ENCODE results near the gene ORC6. TPM values are rescaled to one million over a fixed set of nuclear protein-coding genes. Genes with fewer than 3 reads are reported as not detected.

The ORC6 gene
- total and polyA plus RNA-seq, 9 of the 15 experiments (the other 6 are each of a cell fraction or from before 2014, with no cell fraction given): 18.7 to 71.4 (median 47.0) TPM

- TF ChIP-seq MNT (conservative IDR thresholded peaks at IDR 0.05): peak; percentile 84 to 88
- no peak for TF ChIP-seq NEUROD1 (IDR thresholded peaks at IDR 0.05; ENCODE audit: borderline replicate concordance, low read depth, low read length, partially characterized antibody)
- TF ChIP-seq HDAC2 (IDR thresholded peaks at IDR 0.05): peak; percentile 87; the same call in 1 of the 2 replicates
- 0 out of 2 replicates have a peak, but pooled peaks have one; percentile 57 for TF ChIP-seq ZNF12 (CRISPR knock-in tag; IDR thresholded peaks at IDR 0.05)
- TF ChIP-seq THAP7 (CRISPR knock-in tag; IDR thresholded peaks at IDR 0.05): no peak
- TF ChIP-seq PREB (CRISPR knock-in tag; IDR thresholded peaks at IDR 0.05): 0 out of 2 replicates have a peak, but pooled peaks have one; percentile 77
- TF ChIP-seq SIN3B (IDR thresholded peaks at IDR 0.05; ENCODE audit: low read depth): peak; percentile 80
- no peak for TF ChIP-seq JUND (IDR thresholded peaks at IDR 0.05; ENCODE audit: borderline replicate concordance, low read depth, low read length)
- TF ChIP-seq JUND (tag; IDR thresholded peaks at IDR 0.05; ENCODE audit: borderline replicate concordance, low read depth, low read length): no peak; the same call in 2 of the 3 replicates
- TF ChIP-seq SMARCC2 (IDR thresholded peaks at IDR 0.05; ENCODE audit: low read depth): no peak
- TF ChIP-seq SPI1 (IDR thresholded peaks at IDR 0.05; ENCODE audit: borderline replicate concordance, low read depth, low read length): no peak
- peak; percentile 89 for TF ChIP-seq RFX1 (IDR thresholded peaks at IDR 0.05)
- TF ChIP-seq POLR2B (IDR thresholded peaks at IDR 0.05; ENCODE audit: low read depth, partially characterized antibody): peak; percentile 31
- no peak for TF ChIP-seq SIRT6 (IDR thresholded peaks at IDR 0.05; ENCODE audit: low read depth, low read length)
- no peak for TF ChIP-seq HNRNPLL (IDR thresholded peaks at IDR 0.05; ENCODE audit: low read depth, low read length, poor library complexity, severe bottlenecking)
- TF ChIP-seq ZNF717 (CRISPR knock-in tag; IDR thresholded peaks at IDR 0.05): no peak
- TF ChIP-seq TCFL5 (CRISPR knock-in tag; conservative IDR thresholded peaks at IDR 0.05): no peak
- peak; percentile 99 for TF ChIP-seq PKNOX1 (IDR thresholded peaks at IDR 0.05)
- peak; percentile 73 for TF ChIP-seq PHF20 (IDR thresholded peaks at IDR 0.05; ENCODE audit: partially characterized antibody)
- TF ChIP-seq RBM15 (IDR thresholded peaks at IDR 0.05; ENCODE audit: insufficient read depth, low read length): no peak
- peak; percentile 65 for TF ChIP-seq POLR2A (conservative IDR thresholded peaks at IDR 0.05)
- TF ChIP-seq HNRNPL (IDR thresholded peaks at IDR 0.05; ENCODE audit: low read depth, low read length): no peak
- TF ChIP-seq NFRKB (IDR thresholded peaks at IDR 0.05; ENCODE audit: low read depth): peak; percentile 52; the same call in 1 of the 2 replicates
- 0 out of 2 replicates have a peak, but pooled peaks have one; percentile 11 for TF ChIP-seq GABPB1 (CRISPR knock-in tag; IDR thresholded peaks at IDR 0.05)
- no peak for TF ChIP-seq MEIS2 (IDR thresholded peaks at IDR 0.05; ENCODE audit: partially characterized antibody)
- peak; percentile 78 for TF ChIP-seq ZFX (CRISPR knock-in tag; IDR thresholded peaks at IDR 0.05)
These were observed 650 bp upstream of the ORC6 start, which contains the start of gene VPS35 (continued) for GRCh38 chr16:46688654-46689364.
